ENCODE results near the gene SMC3.

The SMC3 gene

DNA sequence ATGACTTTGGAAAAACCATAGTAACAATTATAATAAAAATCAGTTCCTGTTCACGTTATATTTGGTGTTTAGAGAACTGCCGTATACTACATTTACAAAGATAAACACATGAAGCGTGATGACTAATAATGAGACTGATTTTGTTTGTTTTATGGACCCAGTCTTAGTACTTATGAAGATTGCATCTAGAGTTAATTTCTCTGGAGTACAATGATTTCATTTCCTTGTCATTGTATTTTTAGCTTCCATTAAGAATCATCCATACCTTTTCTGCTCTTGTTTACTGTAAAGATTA is 79.6 kb downstream of the SMC3 start:
- no peak for DNase-seq (ENCODE audit: low read depth)

GRCh38 chr10:110648692-110649346 is 81.3 kb downstream of the SMC3 start:
- no peak for DNase-seq (ENCODE audit: low read depth)

DNA sequence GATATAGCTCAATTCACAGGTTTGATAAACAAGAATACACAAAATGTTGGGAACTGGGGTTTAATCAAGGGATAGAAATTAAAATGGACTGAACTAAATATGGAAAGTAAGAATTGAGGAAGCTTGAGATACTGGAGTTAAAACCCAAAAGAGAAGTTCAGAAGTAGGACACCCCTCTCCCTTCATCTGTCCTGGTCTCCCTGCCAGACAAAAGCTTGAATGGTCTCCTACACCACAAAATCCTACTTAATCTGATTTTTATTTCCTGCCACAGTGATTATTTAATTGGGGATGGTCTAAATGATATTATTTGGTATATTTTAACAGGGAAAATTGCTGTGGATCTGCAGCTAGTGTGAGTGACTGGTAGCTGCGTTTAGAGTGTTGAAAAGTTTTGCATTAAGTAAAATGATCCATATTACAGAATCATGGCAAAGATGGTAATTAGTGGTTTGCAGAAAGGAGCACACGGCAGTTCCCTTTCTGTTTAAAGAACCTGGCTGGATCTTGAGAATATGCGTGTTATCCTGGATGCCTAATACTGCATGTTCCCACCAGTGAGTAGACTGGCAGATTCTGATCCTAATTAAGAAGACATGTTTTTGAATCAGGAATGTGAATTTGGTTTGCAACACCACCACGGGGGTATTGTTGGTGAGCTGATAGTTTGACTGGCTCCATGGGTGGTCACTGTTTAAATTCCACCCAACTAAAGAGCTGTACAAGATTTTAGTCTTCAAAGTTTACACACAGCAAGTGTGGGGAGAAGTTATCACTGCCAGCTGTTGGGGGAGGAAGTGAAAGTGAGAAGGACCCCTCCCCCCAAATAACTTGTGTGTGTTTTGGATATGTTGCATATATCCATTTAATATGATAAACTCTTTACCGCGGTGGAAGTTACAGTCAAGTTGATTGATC is 82.1 kb downstream of the SMC3 start:
- DNase-seq (ENCODE audit: low read depth) = no peak

GRCh38 chr10:110650265-110650668 is 82.8 kb downstream of the SMC3 start:
- DNase-seq (ENCODE audit: low read depth) = no peak

DNA sequence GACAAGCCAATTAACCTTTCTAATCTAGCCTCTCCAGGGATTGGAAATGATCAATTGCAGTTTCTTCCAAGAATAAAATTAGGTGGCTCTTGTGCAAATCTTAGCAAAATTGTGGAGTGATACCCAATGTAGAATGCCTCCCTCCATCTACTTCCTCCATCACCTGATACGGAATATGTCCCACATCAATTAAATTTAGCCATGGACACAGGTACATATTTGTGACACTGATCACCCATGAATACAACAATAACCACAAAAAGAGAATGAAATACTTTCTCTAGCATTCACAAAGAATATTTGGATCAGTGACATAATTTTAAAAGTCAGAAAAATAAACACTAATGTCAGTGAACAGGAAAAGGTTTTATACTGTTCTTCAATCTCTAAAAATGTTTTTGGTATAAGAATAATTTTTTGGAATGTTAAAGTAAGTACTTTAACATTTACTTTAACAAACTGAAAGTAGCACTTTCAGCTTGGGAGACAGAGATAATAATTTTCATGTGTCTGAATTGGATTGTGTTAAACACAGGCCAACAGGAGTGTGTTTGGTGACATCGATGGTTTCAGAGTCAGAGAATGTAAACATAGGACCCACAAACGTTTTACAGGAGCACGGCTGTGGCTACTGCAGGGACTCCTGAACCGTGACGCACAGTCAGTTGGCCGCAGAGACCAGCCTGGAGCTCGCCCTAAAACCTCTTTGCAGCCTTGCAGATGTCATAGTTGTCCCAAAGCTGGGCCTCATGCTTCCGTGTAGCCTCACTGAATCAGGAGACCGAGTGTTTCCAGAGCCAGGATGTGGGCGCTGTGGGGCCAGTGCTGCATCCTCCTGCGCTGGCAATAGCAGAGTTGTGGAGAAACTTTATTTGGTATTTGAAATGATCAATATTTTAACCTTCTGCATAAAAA is 83.8 kb downstream of the SMC3 start:
- DNase-seq (ENCODE audit: low read depth) = no peak

DNA sequence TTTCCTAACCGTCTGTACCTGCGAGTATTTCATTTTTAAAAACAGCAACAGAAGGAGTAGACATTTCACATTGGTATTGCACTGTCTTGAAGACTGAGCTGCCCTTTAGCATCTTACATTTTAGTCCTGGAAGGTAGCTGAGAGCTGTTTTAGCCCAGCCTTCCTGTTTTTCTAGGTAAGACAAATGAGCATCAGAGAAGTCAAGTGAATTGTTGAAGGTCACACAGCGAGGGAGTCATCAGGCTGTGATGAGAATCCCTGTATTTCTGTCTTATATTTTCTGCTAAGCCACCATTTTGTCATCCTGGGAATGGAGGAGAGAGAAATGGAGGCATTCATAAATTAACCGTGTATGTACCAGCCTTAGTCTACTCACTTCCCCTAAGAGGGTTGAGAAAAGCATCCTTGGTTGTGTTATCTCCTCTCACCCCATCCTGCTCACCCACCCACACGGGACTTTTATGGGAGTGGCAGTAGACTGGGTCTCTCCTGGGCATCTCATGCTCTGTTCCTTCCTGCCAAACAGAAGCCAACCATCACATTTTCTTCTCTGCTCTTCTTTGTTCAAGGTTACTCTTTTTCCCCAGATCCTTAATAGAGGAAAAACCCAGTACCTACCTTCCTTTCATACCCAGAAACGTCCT is 85.1 kb downstream of the SMC3 start:
- no peak for DNase-seq (ENCODE audit: low read depth)

Data from activated T-cell treated with anti-CD3 and anti-CD28 coated beads for 48 hours (primary cell).